GM19025 (cell line): ENCODE data around the gene SPIB.
A peak's percentile ranks its signal among the peaks of the same experiment; 100 is the strongest.
"Not testable (repeated sequence)": the region's sequence is repeated elsewhere in the genome, so short reads cannot be mapped to it uniquely, and the experiment has no call there.

Experiments used
- ATAC-seq: cut with Tn5 transposase; IDR thresholded peaks from one replicate; pipeline ENCODE4 v1.9.1; 2021; ENCODE audit warnings: mild to moderate bottlenecking, low read depth, moderate library complexity; ENCODE audit not compliant: unreplicated experiment

The SPIB gene

DNA sequence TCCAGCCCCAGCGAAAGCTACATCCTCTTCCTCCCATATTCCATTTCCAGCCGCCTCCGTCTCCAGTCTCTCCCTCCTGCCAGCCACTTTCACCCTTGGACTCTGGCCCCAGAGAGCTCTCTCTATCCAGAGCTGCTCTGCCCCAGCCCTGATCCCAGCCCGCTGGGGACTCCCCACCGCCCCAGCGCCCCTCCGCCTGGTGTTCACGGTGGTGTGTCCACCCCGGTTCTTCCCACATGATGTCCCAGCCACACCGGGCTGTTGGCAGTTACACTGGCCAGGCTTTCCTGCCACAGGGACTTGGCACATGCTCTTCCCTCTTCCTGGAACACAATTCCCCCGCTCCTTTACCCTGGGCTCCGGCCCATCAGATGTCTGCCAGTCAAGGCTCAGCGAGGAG, 46.3 kb downstream of the SPIB start:
- ATAC-seq = no peak

- no peak for ATAC-seq
Observed at GRCh38 chr19:50465986-50466705, 47.4 kb downstream of the SPIB start.

DNA sequence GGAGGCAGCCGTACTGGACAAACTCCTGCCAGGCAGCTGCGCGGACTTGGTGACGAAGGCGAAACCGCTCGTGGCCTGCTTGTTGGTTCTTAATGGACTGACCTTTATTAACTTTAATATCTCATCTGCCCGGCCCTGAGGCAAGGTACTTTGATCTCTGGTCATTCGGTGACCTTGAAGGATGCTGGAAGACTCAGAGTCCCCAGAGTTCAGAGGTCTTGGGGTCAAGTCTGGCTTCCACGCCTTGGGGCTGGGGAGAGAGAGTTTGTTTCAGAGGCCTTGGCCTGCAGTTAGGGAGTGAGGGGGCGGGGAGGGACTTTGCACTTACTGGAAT, 47.9 kb downstream of the SPIB start:
- no peak for ATAC-seq

GRCh38 chr19:50467566-50467965, 48.8 kb downstream of the SPIB start:
- no peak for ATAC-seq

DNA sequence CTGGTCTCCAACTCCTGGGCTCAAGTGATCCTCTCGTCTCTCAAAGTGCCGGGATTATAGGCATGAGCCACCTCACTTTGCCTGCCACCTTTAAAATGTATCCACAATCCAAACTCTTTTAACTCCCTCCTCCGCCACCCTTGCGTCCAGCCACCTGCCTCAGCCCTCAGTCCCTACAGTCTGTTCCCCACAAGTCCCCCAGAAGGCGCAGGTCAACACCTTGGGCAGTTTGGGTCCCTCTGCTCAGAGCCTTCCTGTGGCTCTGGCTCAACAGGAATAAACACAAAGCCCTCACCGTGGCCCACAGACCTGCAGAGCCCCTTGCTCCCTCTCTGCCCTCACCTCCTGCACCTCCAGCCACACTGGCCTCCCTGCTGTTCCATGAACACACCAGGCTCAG, 50.1 kb downstream of the SPIB start:
- no peak for ATAC-seq

DNA sequence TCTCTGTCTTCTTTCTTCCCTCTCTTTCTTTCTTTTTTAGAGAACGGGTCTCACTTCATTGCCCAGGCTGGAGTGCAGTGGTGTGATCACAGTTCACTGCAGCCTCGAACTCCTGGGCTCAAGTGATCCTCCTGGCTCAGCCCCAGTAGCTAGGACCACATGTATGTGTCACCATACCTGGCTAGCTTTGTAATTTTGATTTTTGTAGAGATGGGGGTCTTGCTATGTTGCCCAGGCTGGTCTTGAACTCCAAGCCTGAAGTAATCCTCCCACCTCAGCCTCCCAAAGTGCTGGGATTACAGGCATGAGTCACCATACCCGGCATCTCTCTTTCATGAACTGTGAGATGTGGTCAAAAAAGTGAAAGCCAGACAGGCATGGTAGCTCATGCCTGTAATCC, 54.6 kb downstream of the SPIB start:
- not testable (repeated sequence) for ATAC-seq

DNA sequence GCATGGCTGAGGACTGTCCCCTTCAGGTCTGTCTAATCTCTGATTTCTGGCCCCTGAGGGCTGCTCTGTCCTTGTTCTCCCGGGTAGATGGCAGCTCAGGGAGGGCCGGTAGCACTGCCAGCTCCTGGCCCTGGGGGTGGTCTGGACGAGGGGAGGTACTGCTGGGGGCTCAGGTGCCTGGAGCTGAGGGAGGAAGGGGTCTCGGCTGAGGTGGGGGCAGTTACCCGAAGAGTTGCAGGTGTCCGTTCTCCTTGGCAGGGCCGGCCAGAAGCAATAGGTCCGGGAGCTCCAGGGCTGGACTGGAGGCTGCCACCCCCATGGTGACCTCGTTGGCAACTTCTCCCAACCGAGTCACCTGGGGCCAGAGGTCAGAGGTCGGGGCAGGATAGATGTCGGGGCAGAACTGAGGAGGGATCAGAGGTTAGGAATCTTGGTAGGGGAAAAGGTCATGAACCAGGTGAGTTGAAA, 56.4 kb downstream of the SPIB start:
- ATAC-seq = no peak

- ATAC-seq = peak; percentile 2
Observed at GRCh38 chr19:50475736-50476223, 57.0 kb downstream of the SPIB start.

GRCh38 chr19:50476224-50476906, 57.6 kb downstream of the SPIB start, which contains the start of the genes EMC10 and GARIN5A:
Gene EMC10 (plus strand): TSS chr19:50476507. CDS start chr19:50476545, 38 bp downstream.
Gene GARIN5A (minus strand): TSS chr19:50476848. CDS start chr19:50476388, 460 bp downstream.
- ATAC-seq = peak; percentile 83

DNA sequence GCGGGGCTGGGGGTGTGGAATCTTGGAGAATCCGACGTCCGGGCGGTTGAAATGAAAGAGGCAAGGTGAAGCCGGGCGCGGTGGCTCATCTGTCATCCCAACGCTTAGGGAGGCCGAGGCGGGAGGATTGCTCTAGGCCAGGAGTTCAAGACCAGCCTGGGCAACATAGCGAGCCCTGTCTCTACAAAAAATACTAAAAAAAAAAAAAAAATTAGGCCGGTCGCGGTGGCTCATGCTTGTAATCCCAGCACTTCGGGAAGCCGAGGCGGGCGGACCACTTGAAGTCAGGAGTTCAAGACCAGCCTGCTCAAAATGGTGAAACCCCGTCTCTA, 58.1 kb downstream of the SPIB start:
- ATAC-seq = no peak

GRCh38 chr19:50477751-50478515, 59.2 kb downstream of the SPIB start:
- no peak for ATAC-seq

- no peak for ATAC-seq
Observed at GRCh38 chr19:50478901-50479715, 60.4 kb downstream of the SPIB start.

- ATAC-seq = no peak
Observed at GRCh38 chr19:50479761-50480251, 61.1 kb downstream of the SPIB start.

DNA sequence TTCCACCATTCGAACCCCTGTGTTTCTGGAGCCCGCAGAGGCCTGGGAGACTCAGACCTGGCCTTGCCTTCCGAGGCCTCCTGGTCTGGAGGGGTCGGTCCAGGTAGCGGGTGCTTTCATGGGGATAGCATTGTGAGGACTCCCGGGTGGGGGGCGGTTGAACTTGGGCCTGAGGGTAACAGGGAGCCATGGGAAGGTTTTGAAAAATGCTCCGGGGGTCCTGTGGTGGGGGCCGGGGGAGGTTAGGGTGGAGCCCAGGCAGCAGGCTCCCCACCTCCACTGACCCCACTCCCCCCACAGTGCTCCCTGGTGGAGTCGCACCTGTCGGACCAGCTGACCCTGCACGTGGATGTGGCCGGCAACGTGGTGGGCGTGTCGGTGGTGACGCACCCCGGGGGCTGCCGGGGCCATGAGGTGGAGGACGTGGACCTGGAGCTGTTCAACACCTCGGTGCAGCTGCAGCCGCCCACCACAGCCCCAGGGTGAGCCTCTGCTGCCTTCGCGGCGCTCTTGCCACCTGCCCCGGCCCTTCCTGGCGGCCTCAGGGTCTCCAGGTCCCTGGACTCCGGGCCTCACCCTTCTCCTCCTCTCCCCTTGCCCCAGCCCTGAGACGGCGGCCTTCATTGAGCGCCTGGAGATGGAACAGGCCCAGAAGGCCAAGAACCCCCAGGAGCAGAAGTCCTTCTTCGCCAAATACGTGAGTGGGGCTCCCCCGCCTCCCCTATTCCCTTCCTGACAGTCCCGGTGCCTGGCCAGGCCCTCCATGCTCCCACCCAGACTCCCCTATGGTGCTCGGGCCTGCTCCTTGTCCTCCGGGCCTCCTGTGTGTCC, 61.8 kb downstream of the SPIB start:
- ATAC-seq = no peak
